ENCODE measurements around the gene MRPL10.

Gene MRPL10

GRCh38 chr17:47785538-47786123, 45.7 kb downstream of the MRPL10 start:
- Histone ChIP-seq H2AFZ (ENCODE audit: low read length) (no peak overlapping the region), H3K9ac (ENCODE audit: low read depth, low read length, poor library complexity, severe bottlenecking) (no peak overlapping the region), H3K27me3 (ENCODE audit: insufficient read depth, low read length, poor library complexity, severe bottlenecking) (no peaks in the 10 kb centered on the region)

GRCh38 chr17:47781397-47781796, 49.9 kb downstream of the MRPL10 start:
- no peak overlapping the region for H3K4me3 ChIP-seq (ENCODE audit: low read length, poor library complexity, severe bottlenecking)
- no peak overlapping the region for H3K9ac ChIP-seq (ENCODE audit: low read depth, low read length, poor library complexity, severe bottlenecking)
- no peaks in the 10 kb centered on the region for H3K79me2 ChIP-seq (ENCODE audit: insufficient read depth, low read length)
- H3K36me3 ChIP-seq (ENCODE audit: insufficient read depth, low read length): no peaks in the 10 kb centered on the region
- no peak overlapping the region for H3K4me2 ChIP-seq (ENCODE audit: low read depth, low read length, poor library complexity, severe bottlenecking)
- H3K4me1 ChIP-seq (ENCODE audit: insufficient read depth, low read length, poor library complexity, severe bottlenecking): no peaks in the 10 kb centered on the region
- no peak overlapping the region for H2AFZ ChIP-seq (ENCODE audit: low read length)
- H3K9me2 ChIP-seq (replicated peaks; ENCODE audit: low read depth, low read length): no peaks in the 10 kb centered on the region
- no peaks in the 10 kb centered on the region for H3F3A ChIP-seq (ENCODE audit: low read depth)
- H4K20me1 ChIP-seq (ENCODE audit: insufficient read depth, low read length, poor library complexity, severe bottlenecking): no peaks in the 10 kb centered on the region
- no peaks in the 10 kb centered on the region for H3K9me3 ChIP-seq (ENCODE audit: insufficient read depth, low read depth, low read length)
- H3K27me3 ChIP-seq (ENCODE audit: insufficient read depth, low read length, poor library complexity, severe bottlenecking): no peaks in the 10 kb centered on the region
- TF ChIP-seq EZH2phosphoT487 (IDR thresholded peaks at IDR 0.05; ENCODE audit: borderline replicate concordance) (no peak), CTCF (conservative IDR thresholded peaks at IDR 0.05; ENCODE audit: low read length) (no peak)

More at GRCh38 chr17:47785538-47786123, 45.7 kb downstream of the MRPL10 start:
- no peaks in the 10 kb centered on the region for H3K9me3 ChIP-seq (ENCODE audit: insufficient read depth, low read depth, low read length)
- no peaks in the 10 kb centered on the region for H3F3A ChIP-seq (ENCODE audit: low read depth)
- H3K36me3 ChIP-seq (ENCODE audit: insufficient read depth, low read length): no peaks in the 10 kb centered on the region
- no peaks in the 10 kb centered on the region for H3K79me2 ChIP-seq (ENCODE audit: insufficient read depth, low read length)
- H4K20me1 ChIP-seq (ENCODE audit: insufficient read depth, low read length, poor library complexity, severe bottlenecking): no peaks in the 10 kb centered on the region
- no peak overlapping the region for H3K4me2 ChIP-seq (ENCODE audit: low read depth, low read length, poor library complexity, severe bottlenecking)
- no peaks in the 10 kb centered on the region for H3K9me2 ChIP-seq (replicated peaks; ENCODE audit: low read depth, low read length)
- no peak overlapping the region for H3K4me3 ChIP-seq (ENCODE audit: low read length, poor library complexity, severe bottlenecking)
- no peak for TF ChIP-seq CTCF (conservative IDR thresholded peaks at IDR 0.05; ENCODE audit: low read length)
- TF ChIP-seq EZH2phosphoT487 (IDR thresholded peaks at IDR 0.05; ENCODE audit: borderline replicate concordance): no peak
- H3K4me1 ChIP-seq (ENCODE audit: insufficient read depth, low read length, poor library complexity, severe bottlenecking): no peaks in the 10 kb centered on the region

- H3K4me1 ChIP-seq (ENCODE audit: insufficient read depth, low read length, poor library complexity, severe bottlenecking): no peaks in the 10 kb centered on the region
- H3K9ac ChIP-seq (ENCODE audit: low read depth, low read length, poor library complexity, severe bottlenecking): no peak overlapping the region
- no peaks in the 10 kb centered on the region for H3K27me3 ChIP-seq (ENCODE audit: insufficient read depth, low read length, poor library complexity, severe bottlenecking)
- no peak overlapping the region for H3K4me3 ChIP-seq (ENCODE audit: low read length, poor library complexity, severe bottlenecking)
- no peaks in the 10 kb centered on the region for H4K20me1 ChIP-seq (ENCODE audit: insufficient read depth, low read length, poor library complexity, severe bottlenecking)
- no peaks in the 10 kb centered on the region for H3K9me2 ChIP-seq (replicated peaks; ENCODE audit: low read depth, low read length)
- no peaks in the 10 kb centered on the region for H3F3A ChIP-seq (ENCODE audit: low read depth)
- H3K79me2 ChIP-seq (ENCODE audit: insufficient read depth, low read length): no peaks in the 10 kb centered on the region
- H3K9me3 ChIP-seq (ENCODE audit: insufficient read depth, low read depth, low read length): no peaks in the 10 kb centered on the region
- H2AFZ ChIP-seq (ENCODE audit: low read length): no peak overlapping the region
- H3K4me2 ChIP-seq (ENCODE audit: low read depth, low read length, poor library complexity, severe bottlenecking): no peak overlapping the region
- H3K36me3 ChIP-seq (ENCODE audit: insufficient read depth, low read length): no peaks in the 10 kb centered on the region
- no peak for TF ChIP-seq CTCF (conservative IDR thresholded peaks at IDR 0.05; ENCODE audit: low read length)
- no peak for TF ChIP-seq EZH2phosphoT487 (IDR thresholded peaks at IDR 0.05; ENCODE audit: borderline replicate concordance)
Observed at GRCh38 chr17:47778184-47778635, 53.1 kb downstream of the MRPL10 start.

All from Loucy (cell line).